ENCODE measurements around the gene CSNK1E.
A peak's percentile ranks its signal among the peaks of the same experiment; 100 is the strongest.

CSNK1E gene

DNA sequence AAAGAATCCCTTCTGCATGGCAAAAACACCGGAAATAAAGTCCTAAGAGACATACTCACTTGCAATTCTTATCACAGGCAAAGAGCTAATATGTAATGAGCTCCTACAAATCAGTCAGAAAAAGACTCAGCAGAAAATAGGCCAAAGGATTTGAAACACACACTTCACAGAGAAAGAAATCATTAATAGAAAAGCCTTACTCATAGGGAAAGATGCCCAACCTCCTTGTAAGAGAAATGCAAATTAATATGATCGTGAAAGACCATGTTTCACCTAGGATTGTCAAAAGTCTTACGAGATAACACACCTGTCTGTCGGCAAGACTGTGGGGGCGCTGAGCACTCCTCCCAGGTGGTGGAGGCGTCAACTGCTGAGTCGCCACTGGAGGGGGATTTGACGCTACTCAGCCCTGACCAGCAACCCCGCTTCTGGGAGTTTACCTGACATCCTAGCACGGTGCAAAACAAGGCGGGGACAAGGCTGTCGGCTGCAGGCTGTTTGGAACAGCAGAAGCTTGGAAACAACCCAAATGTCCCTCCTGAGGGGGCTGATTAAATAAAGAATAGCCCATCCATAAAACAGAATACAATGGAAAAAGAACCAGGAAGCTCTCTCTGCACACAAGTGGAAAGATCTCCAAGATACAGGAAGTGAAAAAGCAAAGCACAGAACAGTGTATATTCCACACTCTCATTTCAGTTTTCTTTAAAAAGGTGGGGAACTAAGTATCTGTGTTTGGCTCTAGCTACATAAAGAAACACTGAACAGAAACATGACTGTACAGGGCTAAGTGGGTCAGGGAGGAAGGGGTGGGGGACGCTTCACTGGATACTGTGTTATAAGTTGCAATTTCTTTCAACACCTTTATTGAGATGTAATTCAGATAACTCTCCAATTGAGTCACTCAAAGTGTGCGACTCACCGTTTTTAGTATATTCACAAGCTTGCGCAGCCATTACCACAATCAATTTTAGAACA, 11.5 kb downstream of the CSNK1E start:
- no peak for DNase-seq (ENCODE audit: low spot score)

DNA sequence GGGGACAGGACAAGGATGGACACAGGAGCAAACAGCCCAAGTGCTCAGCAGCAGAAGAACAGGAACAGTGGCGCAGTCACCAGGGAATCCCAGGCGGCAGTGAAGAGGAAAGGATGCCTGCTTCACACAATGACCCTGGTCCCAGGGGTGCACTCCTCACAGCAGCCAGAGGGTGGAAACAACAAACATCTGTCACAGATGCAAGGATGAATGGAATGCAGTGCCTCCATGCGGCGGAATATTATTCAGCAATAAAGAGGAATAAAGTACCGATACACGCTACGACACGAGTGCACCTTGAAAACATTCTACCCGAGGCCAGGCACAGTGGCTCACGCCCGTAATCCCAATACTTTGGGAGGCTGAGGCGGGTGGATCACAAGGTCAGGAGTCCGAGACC, 12.7 kb downstream of the CSNK1E start:
- no peak for DNase-seq (ENCODE audit: low spot score)

- no peak for DNase-seq (ENCODE audit: low spot score)
Observed at GRCh38 chr22:38303974-38304373, 13.3 kb downstream of the CSNK1E start.

- no peak for DNase-seq (ENCODE audit: low spot score)
Observed at GRCh38 chr22:38302906-38303305, 14.3 kb downstream of the CSNK1E start.

DNA sequence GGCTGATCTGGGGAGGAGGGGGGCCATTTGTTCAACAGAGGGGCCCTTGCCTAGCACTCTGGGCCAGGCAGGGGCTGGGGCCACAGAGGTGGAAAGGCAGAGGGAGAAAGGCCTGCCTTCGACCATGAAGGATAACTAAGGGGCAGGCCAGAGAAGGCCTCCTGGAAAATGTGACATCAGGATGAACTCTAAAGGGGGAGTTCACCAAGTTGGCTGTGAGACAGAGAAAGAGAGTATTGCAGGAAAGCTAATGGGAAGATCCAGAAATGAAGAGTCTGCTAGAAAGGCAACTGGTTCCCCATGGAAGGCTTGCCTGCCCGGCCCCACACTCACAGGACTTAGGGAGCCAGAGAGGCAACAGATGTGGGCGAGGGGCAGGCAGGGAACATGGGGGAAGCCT, 16.3 kb downstream of the CSNK1E start:
- no peak for DNase-seq (ENCODE audit: low spot score)

GRCh38 chr22:38300197-38300945, 16.9 kb downstream of the CSNK1E start:
- DNase-seq (ENCODE audit: low spot score): no peak

DNA sequence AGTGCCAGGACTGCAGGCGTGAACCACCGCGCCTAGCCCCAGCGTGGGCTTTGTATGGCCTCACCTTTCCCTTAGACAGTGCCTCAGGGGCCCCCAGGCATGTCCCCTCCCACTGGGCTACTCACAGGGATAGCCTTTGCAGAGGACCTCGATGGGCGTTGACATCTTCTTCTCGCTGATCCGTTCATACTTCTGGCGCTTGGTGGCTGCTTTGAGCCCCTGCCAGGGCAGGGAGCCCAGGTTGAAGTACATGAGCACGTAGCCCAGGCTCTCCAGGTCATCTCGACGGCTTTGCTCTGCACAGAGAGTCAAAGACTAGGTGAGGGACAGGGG, 17.5 kb downstream of the CSNK1E start:
- no peak for DNase-seq (ENCODE audit: low spot score)

DNA sequence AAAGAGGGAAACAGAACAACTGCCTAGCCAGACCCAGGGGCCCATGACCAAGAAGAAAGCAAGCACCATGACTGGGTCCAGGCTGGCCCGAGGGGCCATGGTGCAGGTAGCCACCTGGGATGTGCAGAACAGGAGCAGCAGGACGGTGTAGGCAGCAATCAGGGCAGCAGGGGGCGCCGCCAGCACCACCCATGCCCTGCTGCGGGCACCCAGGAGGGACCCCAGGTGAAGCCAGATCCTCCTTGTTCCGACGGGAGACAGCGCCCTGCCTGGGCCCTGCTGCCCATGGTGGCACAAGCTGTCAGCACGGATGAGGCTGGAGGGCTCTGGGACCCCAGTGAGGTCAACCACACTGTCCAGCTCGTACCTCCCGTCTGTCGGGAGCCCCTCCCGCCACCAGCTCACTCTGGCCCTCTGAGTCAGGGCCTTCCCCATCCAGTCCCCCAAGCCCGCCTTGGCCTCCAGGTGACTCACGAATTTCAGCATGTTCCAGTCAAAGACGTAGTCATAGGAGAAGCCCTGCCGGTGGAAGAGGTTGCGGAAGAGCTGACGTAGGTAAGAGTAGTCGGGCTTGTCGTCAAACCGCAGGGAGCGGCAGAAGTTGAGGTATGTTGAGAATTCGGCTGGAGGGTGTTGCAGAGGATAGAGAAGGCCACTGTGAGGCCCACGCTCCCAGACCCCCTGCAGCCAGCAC, 18.8 kb downstream of the CSNK1E start:
- DNase-seq (ENCODE audit: low spot score): no peak

- no peak for DNase-seq (ENCODE audit: low spot score)
Observed at GRCh38 chr22:38296372-38296771, 20.9 kb downstream of the CSNK1E start.

GRCh38 chr22:38295863-38296262, 21.4 kb downstream of the CSNK1E start:
- DNase-seq (ENCODE audit: low spot score): no peak

DNA sequence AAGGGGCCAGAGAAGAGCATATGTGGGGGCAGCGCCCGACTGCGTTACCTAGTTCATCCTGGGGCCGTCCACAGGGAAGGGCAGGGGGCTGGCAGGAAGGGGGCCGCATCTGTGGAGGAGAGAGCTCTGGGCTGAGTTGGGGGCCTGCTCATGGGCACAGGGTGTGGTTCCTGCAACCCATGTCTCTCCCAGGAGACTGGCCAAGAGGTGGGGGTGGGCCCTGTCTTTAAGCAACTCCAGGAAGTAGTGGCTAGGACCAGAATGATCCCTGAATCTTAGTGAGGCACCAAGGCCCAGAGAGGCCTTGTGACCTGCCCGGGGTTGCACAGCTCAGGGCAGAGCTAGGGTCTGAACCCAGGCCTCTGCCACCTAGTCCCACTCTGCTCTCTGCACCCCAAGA, 21.9 kb downstream of the CSNK1E start:
- no peak for DNase-seq (ENCODE audit: low spot score)

DNA sequence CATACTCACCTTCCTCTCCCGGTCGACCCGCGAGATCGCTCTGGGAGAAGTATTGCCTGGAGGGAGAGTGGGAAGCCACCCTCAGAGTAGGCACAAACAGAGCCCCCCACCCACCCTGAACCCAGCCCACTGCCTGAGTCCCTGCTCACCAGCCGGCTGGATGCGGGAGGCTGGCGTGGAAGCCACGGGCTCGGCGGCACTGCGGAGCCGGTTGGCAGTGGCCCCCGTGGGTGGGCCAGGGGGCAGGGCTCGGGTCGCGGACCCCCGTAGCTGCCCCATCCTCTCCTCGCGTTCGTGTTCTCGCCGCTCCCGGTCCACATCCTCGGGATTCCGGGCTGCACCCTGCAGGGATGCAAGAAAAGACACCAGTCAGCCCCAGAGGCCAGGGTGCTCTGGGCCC, 23.0 kb downstream of the CSNK1E start:
- no peak for DNase-seq (ENCODE audit: low spot score)

DNA sequence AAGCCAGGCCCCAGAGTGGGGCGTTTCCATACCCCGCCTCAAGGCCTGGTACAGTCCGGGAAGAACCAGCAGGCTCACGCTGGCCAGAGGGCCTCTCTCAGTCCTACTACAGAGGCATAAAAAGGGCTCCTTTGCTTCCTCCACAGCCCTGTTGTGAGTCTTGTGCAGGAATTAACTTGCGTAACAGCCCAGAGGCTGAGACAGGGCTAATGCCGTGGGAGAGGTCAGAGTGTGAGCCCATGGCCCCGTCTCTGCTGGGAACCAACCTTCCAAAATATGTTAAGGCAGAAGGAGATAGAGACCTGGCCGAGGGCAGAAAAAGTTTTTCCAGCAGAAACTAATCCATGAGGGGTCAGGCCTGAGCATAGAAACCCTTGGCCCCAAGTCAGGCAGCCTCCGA, 24.5 kb downstream of the CSNK1E start:
- no peak for DNase-seq (ENCODE audit: low spot score)

DNA sequence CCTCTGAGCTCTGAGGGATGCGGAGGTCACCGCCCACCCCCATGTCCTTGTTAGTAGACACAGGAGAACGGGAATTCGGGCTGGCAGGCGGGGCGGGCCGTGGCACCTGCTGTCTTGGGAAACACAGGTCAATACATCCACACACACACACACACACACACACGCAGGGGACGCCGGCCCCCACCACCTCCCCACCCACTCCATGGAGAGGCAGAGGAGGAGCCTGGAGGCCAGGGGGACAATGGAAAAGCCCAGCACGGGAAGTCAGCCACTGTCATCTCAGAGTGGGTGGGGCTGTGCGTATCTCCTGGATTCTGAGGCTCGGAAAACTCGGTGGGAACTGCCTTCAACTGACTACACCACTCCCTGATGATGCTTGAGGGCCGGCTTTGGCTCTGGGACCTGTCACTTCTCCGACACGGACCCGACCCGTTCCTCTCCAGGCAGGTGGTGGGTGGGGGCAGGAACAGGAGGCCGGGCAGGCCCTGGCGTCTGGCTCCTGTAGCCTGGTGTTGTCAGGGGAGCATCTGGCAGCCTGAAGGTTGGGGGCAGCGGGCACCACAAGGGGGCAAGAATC, 25.9 kb downstream of the CSNK1E start:
- no peak for DNase-seq (ENCODE audit: low spot score)

- DNase-seq (ENCODE audit: low spot score): no peak
Observed at GRCh38 chr22:38290347-38290746, 26.9 kb downstream of the CSNK1E start.

DNA sequence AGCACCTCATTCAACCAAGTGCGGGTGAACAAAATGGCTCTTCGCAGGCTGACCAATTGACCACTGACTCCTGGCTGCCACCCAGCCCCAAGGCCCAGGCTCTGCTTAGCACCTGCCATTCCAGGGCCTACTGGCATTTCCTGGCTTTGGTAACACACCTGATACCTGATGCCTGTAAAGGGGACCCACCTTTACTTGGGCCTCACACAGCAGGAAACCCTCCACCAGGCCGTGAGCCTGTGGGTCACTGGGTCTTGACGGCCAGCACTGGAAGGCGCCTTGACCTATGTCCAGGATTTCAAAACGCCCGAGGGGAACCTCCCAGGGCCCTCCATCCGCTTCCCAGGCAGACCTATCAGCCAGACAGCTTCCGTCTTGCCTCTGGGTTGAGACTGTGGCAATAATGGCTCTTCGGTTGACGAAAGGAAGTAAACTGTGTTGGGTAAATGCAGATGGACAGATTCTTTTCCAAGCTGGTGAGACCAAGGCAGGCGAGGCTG, 27.6 kb downstream of the CSNK1E start:
- DNase-seq (ENCODE audit: low spot score): no peak

GRCh38 chr22:38286915-38287669, 30.1 kb downstream of the CSNK1E start:
- no peak for DNase-seq (ENCODE audit: low spot score)

GRCh38 chr22:38285018-38285417, 32.2 kb downstream of the CSNK1E start:
- DNase-seq (ENCODE audit: low spot score): no peak

DNA sequence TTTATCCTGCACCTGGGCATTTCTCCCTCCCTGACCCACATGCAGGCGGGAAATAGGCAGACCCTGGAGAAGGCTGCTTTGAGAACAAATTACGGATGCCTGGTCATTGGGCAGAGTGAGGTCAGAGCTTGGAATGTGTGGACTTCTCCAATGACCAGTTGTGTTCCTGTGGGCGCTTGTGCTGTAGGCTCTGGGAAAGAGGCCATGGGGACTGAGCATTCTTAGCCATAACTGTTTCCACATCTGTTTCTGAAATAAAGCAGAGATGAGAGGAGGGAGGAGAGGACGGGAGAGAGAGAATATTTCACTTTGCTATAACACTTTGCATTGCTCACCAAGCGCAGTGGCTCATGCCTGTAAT, 33.2 kb downstream of the CSNK1E start:
- peak; percentile 84 for DNase-seq (ENCODE audit: low spot score)

GRCh38 chr22:38282397-38282796, 34.8 kb downstream of the CSNK1E start:
- DNase-seq (ENCODE audit: low spot score): no peak

DNA sequence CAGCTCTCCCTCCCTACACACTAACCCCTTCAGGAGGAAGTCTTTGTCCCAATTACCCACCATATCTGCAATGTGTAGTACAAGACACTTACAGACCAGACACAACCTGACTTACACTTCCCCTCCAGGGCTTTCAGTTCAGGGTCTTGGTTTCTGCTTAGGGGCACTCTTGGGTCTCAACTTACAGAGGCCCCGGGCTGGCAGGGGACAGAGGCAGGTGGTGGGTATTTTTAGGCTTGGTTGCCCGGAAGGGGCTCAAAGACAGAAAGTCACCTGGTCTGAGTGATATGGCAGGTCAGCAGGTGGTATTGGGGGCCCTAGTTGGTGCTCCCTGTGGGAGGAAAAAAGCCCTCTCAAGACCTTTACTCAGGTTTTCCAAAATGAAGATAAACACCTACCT, 41.1 kb downstream of the CSNK1E start:
- no peak for DNase-seq (ENCODE audit: low spot score)

Measured in AG08396 (cell line).